K562 (cell line): ENCODE measurements around the gene CAMP. TPM values are rescaled to one million over a fixed set of nuclear protein-coding genes. Genes with fewer than 3 reads are reported as not detected.

Experiments used
- ATAC-seq: fragments of 200-7000 bp; cut with Tn5 transposase; 3 replicates; pipeline ENCODE4 v1.9.1; 2020; ENCODE audit warnings: moderate library complexity
- BruUV-seq: library from RNA; stranded (reverse); fragments of 400-500 nt; replicated peaks from 2 replicates; lab custom pipeline; 2021; lab: Mats Ljungman, UMichigan
- CTCF ChIA-PET: fragments of 300-600 bp; formaldehyde crosslinking; extraction: SDS; loops from one replicate; lab custom pipeline; 2021; ENCODE audit warnings: low intra/inter-chr PET ratio; lab: Yijun Ruan, JAX
- POLR2A ChIA-PET: fragments of 300-600, 350-650 bp; sonication (Branson Sonifier 250); formaldehyde crosslinking; extraction: SDS; loops from one replicate; lab custom pipeline; 2021; ENCODE audit warnings: antibody characterized with exemption, inconsistent platforms; lab: Yijun Ruan, JAX
- DNase-seq, 4 experiments: peaks; one replicate each; pipeline versions ENCODE4 v3.0.0 to v3.0.0-alpha.2; 2011 to 2018; ENCODE audit warnings: low spot score in 3 of 4, mixed read lengths in 3 of 4; ENCODE audit errors: extremely low read depth in 1 of 4
- FAIRE-seq: peaks from 2 replicates; lab custom pipeline; 2011; peaks lifted over from hg19 to GRCh38; lab: Jason Lieb, UNC
- H2AFZ ChIP-seq: 2 replicates; pipeline ENCODE4 v1.6.0; 2011; ENCODE audit warnings: low read depth, low read length, control low read depth, inconsistent platforms
- H3K27ac ChIP-seq: fragments of 200-600 bp; 3 replicates; pipeline ENCODE4 v1.8.0; 2011; ENCODE audit warnings: low read depth, mild to moderate bottlenecking, control low read depth, inconsistent platforms, low read length, moderate library complexity, mixed read lengths; ENCODE audit errors: extremely low read depth
- H3K27me3 ChIP-seq, 2 experiments: fragments of 300-600 bp in 1 of 2; 2 replicates in 1 of 2; 3 replicates in 1 of 2; pipeline versions ENCODE4 v1.6.0 to v1.8.0; 2011; ENCODE audit warnings: inconsistent platforms in 2 of 2, low read length in 2 of 2, mild to moderate bottlenecking in 1 of 2, mixed read lengths in 1 of 2, moderate library complexity in 1 of 2; ENCODE audit not compliant: control insufficient read depth in 2 of 2, insufficient read depth in 2 of 2
- H3K36me3 ChIP-seq: fragments of 300-600 bp; 3 replicates; pipeline ENCODE4 v1.8.0; 2011; ENCODE audit warnings: mild to moderate bottlenecking, low read length, inconsistent platforms; ENCODE audit not compliant: control insufficient read depth, insufficient read depth
- H3K4me1 ChIP-seq, 2 experiments: fragments of 200-600 bp in 1 of 2; replicated peaks in 1 of 2; 2 replicates in 1 of 2; 3 replicates in 1 of 2; pipeline versions ENCODE4 v1.5.1 to v1.8.0; 2011; ENCODE audit warnings: inconsistent platforms in 2 of 2, low read length in 2 of 2, mild to moderate bottlenecking in 1 of 2, mixed read lengths in 1 of 2, moderate library complexity in 1 of 2; ENCODE audit not compliant: control insufficient read depth in 2 of 2, insufficient read depth in 2 of 2
- H3K4me2 ChIP-seq: 2 replicates; pipeline ENCODE4 v1.6.1; 2011; ENCODE audit warnings: low read length, control low read depth, inconsistent platforms, mixed read lengths; ENCODE audit not compliant: insufficient read depth
- H3K4me3 ChIP-seq: fragments of 200-600 bp; sonication (generic), shearing (Covaris generic); 2 replicates; pipeline ENCODE4 v1.5.1; 2016; ENCODE audit warnings: control low read depth, inconsistent platforms
- H3K79me2 ChIP-seq: fragments of 200-600 bp; 3 replicates; pipeline ENCODE4 v1.8.0; 2011; ENCODE audit warnings: low read length, inconsistent platforms; ENCODE audit not compliant: control insufficient read depth, insufficient read depth
- H3K9ac ChIP-seq, 2 experiments: 2 replicates each; pipeline versions ENCODE4 v1.6.0 to v1.6.1; 2011; ENCODE audit warnings: low read depth in 2 of 2, low read length in 2 of 2, control low read depth in 1 of 2, inconsistent platforms in 1 of 2, mild to moderate bottlenecking in 1 of 2, mixed read lengths in 1 of 2; ENCODE audit not compliant: insufficient read depth in 1 of 2
- H3K9me1 ChIP-seq: one replicate; pipeline ENCODE4 v1.6.0; 2011; ENCODE audit warnings: inconsistent platforms, mild to moderate bottlenecking, low read length, moderate library complexity; ENCODE audit not compliant: control insufficient read depth, insufficient read depth
- H3K9me3 ChIP-seq: replicated peaks from 2 replicates; pipeline ENCODE4 v1.5.1; 2011; ENCODE audit warnings: low read depth, low read length, inconsistent platforms; ENCODE audit not compliant: control insufficient read depth, insufficient read depth
- H4K20me1 ChIP-seq: replicated peaks from 2 replicates; pipeline ENCODE4 v1.6.1; 2011; ENCODE audit warnings: low read length, inconsistent platforms, mixed read lengths; ENCODE audit not compliant: control insufficient read depth, insufficient read depth
- SAP30 ChIP-seq: fragments of 200-600 bp; sonication (generic); IDR thresholded peaks from 2 replicates; pipeline ENCODE4 v1.6.1; 2012; ENCODE audit warnings: borderline replicate concordance, low read depth, mild to moderate bottlenecking, moderate library complexity, low read length, control low read depth, inconsistent platforms; ENCODE audit not compliant: insufficient read depth, poor library complexity, severe bottlenecking
- WGBS: fragments of 100-300 bp; shearing (Covaris generic); methylation state at CpG from one replicate; pipeline ENCODE4 v1.1.6; 2016; ENCODE audit warnings: low coverage, mixed read lengths; ENCODE audit not compliant: insufficient coverage; ENCODE audit errors: missing lambda C conversion rate; 5-methylcytosine and 5-hydroxymethylcytosine counted together
- in situ Hi-C: fragments of 300-500 bp; cut with MboI; formaldehyde crosslinking; loops from 4 replicates; pipeline ENCODE4 v1.15.0; 2018; ENCODE audit warnings: inconsistent platforms, mixed read lengths
- intact Hi-C: fragments of 100-400 bp; cut with micrococcal nuclease; formaldehyde crosslinking; loops from 2 replicates; pipeline ENCODE4 v1.14.2; 2022
- microRNA counts: library from miRNA; unstranded; fragments of <30 nt; microRNA quantifications from one replicate; lab custom pipeline; 2016
- microRNA-seq: library from miRNA; unstranded; fragments of <30 nt; microRNA quantifications from one replicate; pipeline ENCODE4, GENCODE V29; 2018; ENCODE audit warnings: borderline microRNAs expressed
- polyA plus RNA-seq, 8 experiments: library from polyadenylated mRNA; depleted of rRNA in 4 of 8; stranded (reverse) in 5 of 8; unstranded in 3 of 8; fragments of >200 nt; fragmentation: Nextera tagmentation in 2 of 8; fragmentation: Illumina TruSeq in 1 of 8; extraction: Ambion mirVana in 2 of 8; extraction: Trizol in 1 of 8; gene quantifications; 2 replicates each; pipeline versions ENCODE4 v1.2.1 to v1.2.3, GENCODE V29; 2011 to 2014; ENCODE audit warnings: inconsistent platforms in 1 of 8, missing spikeins in 1 of 8
- small RNA-seq: library from RNA; depleted of rRNA; stranded (forward); fragments of <200 nt; gene quantifications from one replicate; pipeline ENCODE3, GENCODE V24; 2014
- total RNA-seq, 7 experiments: library from RNA; depleted of rRNA in 6 of 7; stranded (reverse); fragments of >200 nt in 6 of 7; fragmentation: Illumina TruSeq in 2 of 7; extraction: Trizol in 2 of 7; gene quantifications; 2 replicates each; pipeline versions ENCODE4 v1.2.1 to v1.2.3, GENCODE V29; 2011 to 2021; ENCODE audit warnings: low replicate concordance in 1 of 7

CAMP gene
- total and polyA plus RNA-seq, 9 of the 15 experiments (the other 6 are each of a cell fraction or from before 2014, with no cell fraction given): 0.22 TPM; not detected in 8

DNA sequence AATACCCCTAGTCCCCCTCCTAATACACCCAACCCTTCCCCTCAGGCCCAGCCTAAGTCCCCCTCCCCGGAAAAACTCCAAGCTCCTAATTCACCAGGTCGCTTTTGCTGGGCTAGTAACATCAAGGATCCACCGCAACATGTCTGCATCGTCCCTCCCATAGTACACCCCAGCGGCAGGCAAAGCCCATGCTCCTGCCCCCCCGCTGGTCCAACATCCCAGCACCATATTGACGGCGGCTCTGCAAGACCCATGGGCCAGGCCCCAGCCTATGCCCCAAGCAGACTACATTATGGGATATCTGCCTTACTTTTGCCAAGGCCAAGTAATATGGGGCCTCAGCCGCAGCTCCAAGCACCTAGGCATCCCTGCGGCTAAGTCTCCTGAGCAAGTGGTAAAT lies 51.2 kb downstream of the CAMP start:
- in situ Hi-C loops: loop anchor here (5.0 kb wide), 1 partner anchor 163 kb away; no protein-coding TSS in a partner anchor
- ChIA-PET POLR2A (interaction anchor here (0.6 kb wide), 1 partner anchor 282 kb away, joined by 3 read pairs; the partner anchor contains the start of gene PFKFB4), CTCF (interaction anchor here (4.2 kb wide), 1 partner anchor 160 kb away, joined by 59 read pairs; no protein-coding TSS in a partner anchor)
- no peaks in the 10 kb centered on the region for H3K27me3 ChIP-seq
- no peak overlapping the region for H2AFZ ChIP-seq
- intact Hi-C loops: loop anchor here (5.0 to 10.0 kb wide), 3 partner anchors 80 to 280 kb away; partner anchors contain the start of gene PFKFB4
- no peak overlapping the region for H3K4me3 ChIP-seq
- no peak overlapping the region for H3K27ac ChIP-seq
- no peak for TF ChIP-seq SAP30
- H3K9me3 ChIP-seq: peaks cover 4% of the 10 kb centered on the region; the same call in 1 of the 2 replicates
- ATAC-seq (no peak), FAIRE-seq (no peak), DNase-seq (no peak)
- BruUV-seq: no TSS peak
- no peak overlapping the region for H3K9ac ChIP-seq
- H3K79me2 ChIP-seq: no peaks in the 10 kb centered on the region
- WGBS: 77% methylated on average over 5 of the region's 10 CpGs
- peaks cover 9% of the 10 kb centered on the region; the same call in 2 of the 3 replicates for H3K36me3 ChIP-seq
- H3K4me2 ChIP-seq: no peak overlapping the region
- no peaks in the 10 kb centered on the region for H3K4me1 ChIP-seq
- H4K20me1 ChIP-seq: no peaks in the 10 kb centered on the region
- no peaks in the 10 kb centered on the region for H3K9me1 ChIP-seq

MicroRNA genes within 50 kb of the gene (microRNA counts, 767-probe panel; counts per million panel counts)
- 2,073 counts per million, percentile 54 among the panel's probes with 10 or more counts for microRNA hsa-miR-4443 (lab: Ali Mortazavi, UCI)

Small RNA genes within 50 kb of the gene (microRNA-seq; reads per million reads assigned to microRNA genes)
- 4.3 reads per million, percentile 43 among the genes with 10 or more reads in this experiment for gene MIR4443

Small RNA genes within 50 kb of the gene (small RNA-seq; reads per million reads assigned to genes)
- gene MIR4443 (0.73 reads per million, percentile 44 among the genes with 10 or more reads in this experiment), gene NDUFB1P1 (not detected), gene RNU7-128P (not detected)

Other genes starting within 250 kb of the CAMP start
Only the 7 nearest of the 10 such genes appear.
- 34.6 and 40.4 TPM in 2 replicates for gene MAP4, start 207.1 kb upstream of the CAMP start, total RNA-seq (2014; rRNA removed)
- gene MAP4, start 207.1 kb upstream of the CAMP start, total RNA-seq (2014; rRNA removed; fragmentation: Illumina TruSeq; extraction: Trizol): 36.8 and 43.5 TPM in 2 replicates
- gene MAP4, start 207.1 kb upstream of the CAMP start, total RNA-seq (2015; rRNA removed; fragmentation: Illumina TruSeq; extraction: Trizol): 36.4 and 42.6 TPM in 2 replicates
- 127 and 141 TPM in 2 replicates for gene MAP4, start 207.1 kb upstream of the CAMP start, total RNA-seq (2021)
- 37.5 and 84.6 TPM in 2 replicates for gene MAP4, start 207.1 kb upstream of the CAMP start, polyA plus RNA-seq (2011; rRNA removed)
- 101 and 107 TPM in 2 replicates for gene MAP4, start 207.1 kb upstream of the CAMP start, polyA plus RNA-seq (2014; fragmentation: Illumina TruSeq; extraction: Trizol)
- 10 to 100 TPM; 13.3 to 28.4 TPM for gene MAP4, start 207.1 kb upstream of the CAMP start, polyA plus RNA-seq (2014; fragmentation: Nextera tagmentation; extraction: Ambion mirVana)
- gene MAP4, start 207.1 kb upstream of the CAMP start, polyA plus RNA-seq (2014; rRNA removed): 47.5 and 60.3 TPM in 2 replicates
- gene CDC25A, start 35.1 kb upstream of the CAMP start, total RNA-seq (2014; rRNA removed): 53.9 and 61.3 TPM in 2 replicates
- gene CDC25A, start 35.1 kb upstream of the CAMP start, total RNA-seq (2014; rRNA removed; fragmentation: Illumina TruSeq; extraction: Trizol): 52.2 and 53.9 TPM in 2 replicates
- 45.6 and 51.8 TPM in 2 replicates for gene CDC25A, start 35.1 kb upstream of the CAMP start, total RNA-seq (2015; rRNA removed; fragmentation: Illumina TruSeq; extraction: Trizol)
- gene CDC25A, start 35.1 kb upstream of the CAMP start, total RNA-seq (2021): 52.0 and 59.2 TPM in 2 replicates
- 27.0 and 35.8 TPM in 2 replicates for gene CDC25A, start 35.1 kb upstream of the CAMP start, polyA plus RNA-seq (2011; rRNA removed)
- gene CDC25A, start 35.1 kb upstream of the CAMP start, polyA plus RNA-seq (2014; fragmentation: Illumina TruSeq; extraction: Trizol): 46.5 and 56.2 TPM in 2 replicates
- gene CDC25A, start 35.1 kb upstream of the CAMP start, polyA plus RNA-seq (2014; fragmentation: Nextera tagmentation; extraction: Ambion mirVana): 1 to 10 TPM; 3.4 to 5.0 TPM
- 30.3 and 34.7 TPM in 2 replicates for gene CDC25A, start 35.1 kb upstream of the CAMP start, polyA plus RNA-seq (2014; rRNA removed)
- 13.9 and 17.6 TPM in 2 replicates for gene ZNF589, start 17.6 kb downstream of the CAMP start, total RNA-seq (2014; rRNA removed)
- gene ZNF589, start 17.6 kb downstream of the CAMP start, total RNA-seq (2014; rRNA removed; fragmentation: Illumina TruSeq; extraction: Trizol): 21.5 and 24.9 TPM in 2 replicates
- gene ZNF589, start 17.6 kb downstream of the CAMP start, total RNA-seq (2015; rRNA removed; fragmentation: Illumina TruSeq; extraction: Trizol): 20.1 and 20.8 TPM in 2 replicates
- 19.6 and 20.8 TPM in 2 replicates for gene ZNF589, start 17.6 kb downstream of the CAMP start, total RNA-seq (2021)
- gene ZNF589, start 17.6 kb downstream of the CAMP start, polyA plus RNA-seq (2011; rRNA removed): 26.7 and 28.8 TPM in 2 replicates
- 24.1 and 25.1 TPM in 2 replicates for gene ZNF589, start 17.6 kb downstream of the CAMP start, polyA plus RNA-seq (2014; fragmentation: Illumina TruSeq; extraction: Trizol)
- 10 to 100 TPM in 1 of 2 experiments, 1 to 10 TPM in 1; 4.2 to 17.6 TPM for gene ZNF589, start 17.6 kb downstream of the CAMP start, polyA plus RNA-seq (2014; fragmentation: Nextera tagmentation; extraction: Ambion mirVana)
- 23.2 and 23.9 TPM in 2 replicates for gene ZNF589, start 17.6 kb downstream of the CAMP start, polyA plus RNA-seq (2014; rRNA removed)
- 22.5 and 27.2 TPM in 2 replicates for gene NME6, start 77.9 kb downstream of the CAMP start, total RNA-seq (2014; rRNA removed)
- 24.5 and 26.5 TPM in 2 replicates for gene NME6, start 77.9 kb downstream of the CAMP start, total RNA-seq (2014; rRNA removed; fragmentation: Illumina TruSeq; extraction: Trizol)
- 32.9 and 35.0 TPM in 2 replicates for gene NME6, start 77.9 kb downstream of the CAMP start, total RNA-seq (2015; rRNA removed; fragmentation: Illumina TruSeq; extraction: Trizol)
- gene NME6, start 77.9 kb downstream of the CAMP start, total RNA-seq (2021): 23.2 and 24.3 TPM in 2 replicates
- 33.1 and 33.3 TPM in 2 replicates for gene NME6, start 77.9 kb downstream of the CAMP start, polyA plus RNA-seq (2011; rRNA removed)
- 36.2 and 42.0 TPM in 2 replicates for gene NME6, start 77.9 kb downstream of the CAMP start, polyA plus RNA-seq (2014; fragmentation: Illumina TruSeq; extraction: Trizol)
- gene NME6, start 77.9 kb downstream of the CAMP start, polyA plus RNA-seq (2014; fragmentation: Nextera tagmentation; extraction: Ambion mirVana): 10 to 100 TPM; 66.8 to 80.0 TPM
- 27.3 and 31.0 TPM in 2 replicates for gene NME6, start 77.9 kb downstream of the CAMP start, polyA plus RNA-seq (2014; rRNA removed)
- not detected in 2 replicates for gene SPINK8, start 110.2 kb downstream of the CAMP start, total RNA-seq (2014; rRNA removed)
- gene SPINK8, start 110.2 kb downstream of the CAMP start, total RNA-seq (2014; rRNA removed; fragmentation: Illumina TruSeq; extraction: Trizol): not detected in 2 replicates
- not detected in 2 replicates for gene SPINK8, start 110.2 kb downstream of the CAMP start, total RNA-seq (2015; rRNA removed; fragmentation: Illumina TruSeq; extraction: Trizol)
- gene SPINK8, start 110.2 kb downstream of the CAMP start, total RNA-seq (2021): not detected in 2 replicates
- not detected in 2 replicates for gene SPINK8, start 110.2 kb downstream of the CAMP start, polyA plus RNA-seq (2011; rRNA removed)
- gene SPINK8, start 110.2 kb downstream of the CAMP start, polyA plus RNA-seq (2014; fragmentation: Illumina TruSeq; extraction: Trizol): not detected in 2 replicates
- not detected for gene SPINK8, start 110.2 kb downstream of the CAMP start, polyA plus RNA-seq (2014; fragmentation: Nextera tagmentation; extraction: Ambion mirVana)
- not detected in 2 replicates for gene SPINK8, start 110.2 kb downstream of the CAMP start, polyA plus RNA-seq (2014; rRNA removed)
- gene FBXW12, start 148.7 kb downstream of the CAMP start, total RNA-seq (2014; rRNA removed): not detected in 2 replicates
- not detected in 2 replicates for gene FBXW12, start 148.7 kb downstream of the CAMP start, total RNA-seq (2014; rRNA removed; fragmentation: Illumina TruSeq; extraction: Trizol)
- gene FBXW12, start 148.7 kb downstream of the CAMP start, total RNA-seq (2015; rRNA removed; fragmentation: Illumina TruSeq; extraction: Trizol): 0.11 TPM in 1 of 2 replicates, not detected in the other
- not detected in 2 replicates for gene FBXW12, start 148.7 kb downstream of the CAMP start, total RNA-seq (2021)
- 0.06 and 0.24 TPM in 2 replicates for gene FBXW12, start 148.7 kb downstream of the CAMP start, polyA plus RNA-seq (2011; rRNA removed)
- gene FBXW12, start 148.7 kb downstream of the CAMP start, polyA plus RNA-seq (2014; fragmentation: Illumina TruSeq; extraction: Trizol): not detected in 2 replicates
- under 1 TPM; 0.04 to 0.07 TPM for gene FBXW12, start 148.7 kb downstream of the CAMP start, polyA plus RNA-seq (2014; fragmentation: Nextera tagmentation; extraction: Ambion mirVana)
- 0.30 TPM in 1 of 2 replicates, not detected in the other for gene FBXW12, start 148.7 kb downstream of the CAMP start, polyA plus RNA-seq (2014; rRNA removed)
- 11.2 and 12.7 TPM in 2 replicates for gene PLXNB1, start 206.6 kb downstream of the CAMP start, total RNA-seq (2014; rRNA removed)
- gene PLXNB1, start 206.6 kb downstream of the CAMP start, total RNA-seq (2014; rRNA removed; fragmentation: Illumina TruSeq; extraction: Trizol): 2.1 and 3.9 TPM in 2 replicates
- gene PLXNB1, start 206.6 kb downstream of the CAMP start, total RNA-seq (2015; rRNA removed; fragmentation: Illumina TruSeq; extraction: Trizol): 6.0 and 6.3 TPM in 2 replicates
- gene PLXNB1, start 206.6 kb downstream of the CAMP start, total RNA-seq (2021): 11.4 and 13.9 TPM in 2 replicates
- gene PLXNB1, start 206.6 kb downstream of the CAMP start, polyA plus RNA-seq (2011; rRNA removed): 6.0 and 16.7 TPM in 2 replicates
- gene PLXNB1, start 206.6 kb downstream of the CAMP start, polyA plus RNA-seq (2014; fragmentation: Illumina TruSeq; extraction: Trizol): 7.3 and 9.2 TPM in 2 replicates
- gene PLXNB1, start 206.6 kb downstream of the CAMP start, polyA plus RNA-seq (2014; fragmentation: Nextera tagmentation; extraction: Ambion mirVana): under 1 TPM; 0.17 to 0.24 TPM
- 10.6 and 17.4 TPM in 2 replicates for gene PLXNB1, start 206.6 kb downstream of the CAMP start, polyA plus RNA-seq (2014; rRNA removed)